ENCODE data around the gene AKT3.

AKT3 gene

DNA sequence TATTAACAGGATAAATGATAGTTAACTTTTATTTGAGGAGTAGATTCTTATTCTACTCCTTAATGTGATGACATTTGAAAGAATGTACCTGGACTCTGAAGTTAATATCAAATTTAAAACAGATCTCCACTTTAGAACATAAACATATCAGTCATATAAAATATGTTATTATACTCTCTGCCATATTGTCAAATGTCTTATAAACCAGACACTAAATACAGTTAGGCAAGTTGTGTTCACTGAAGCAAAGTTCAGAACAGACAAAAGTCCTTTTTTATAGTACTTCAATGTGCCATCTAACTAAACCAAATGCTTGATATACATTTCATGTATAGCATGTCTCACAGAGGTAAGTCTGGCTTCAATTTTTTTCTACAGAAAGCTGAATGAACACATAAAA, 285.2 kb downstream of the AKT3 start:
- Histone ChIP-seq H3K9me3 (ENCODE audit: control insufficient read depth in 5 of 5, low read length in 5 of 5) (peaks cover 0 to 5% (median 2%) of the 10 kb centered on the region in 5 donors), H3K4me1 (ENCODE audit: control insufficient read depth in 5 of 5, insufficient read depth in 5 of 5, low read length in 5 of 5) (no peaks in the 10 kb centered on the region), H3K4me3 (ENCODE audit: low read depth in 1 of 5, low read length in 5 of 5) (no peak overlapping the region), H3K27ac (ENCODE audit: low read depth, low read length) (no peak overlapping the region), H3K36me3 (ENCODE audit: control insufficient read depth in 5 of 5, insufficient read depth in 5 of 5, low read length in 5 of 5) (peaks cover 7 to 17% (median 16%) of the 10 kb centered on the region in 5 donors), H3K27me3 (ENCODE audit: control insufficient read depth in 5 of 5, insufficient read depth in 4 of 5, low read length in 5 of 5) (no peaks in the 10 kb centered on the region), H3K9ac (ENCODE audit: low read length in 5 of 5) (no peak overlapping the region)

DNA sequence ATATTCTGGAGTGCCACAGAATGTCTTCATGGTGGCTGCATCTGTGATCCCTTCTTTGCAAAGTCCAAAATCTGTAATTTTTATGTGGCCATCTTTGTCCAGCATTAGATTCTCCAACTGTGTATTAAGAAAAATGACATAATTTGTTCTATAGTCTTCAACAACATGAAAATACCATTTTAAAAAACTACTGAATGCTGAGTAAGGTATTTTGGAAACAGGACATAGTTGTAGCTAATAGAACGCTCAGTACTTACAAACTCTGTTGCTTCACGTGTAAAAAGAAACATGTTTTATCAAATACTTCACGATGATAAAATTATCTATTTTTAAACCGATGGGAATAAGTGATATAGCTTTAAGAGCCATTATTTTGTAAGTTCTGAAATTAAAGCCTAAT, 286.3 kb downstream of the AKT3 start:
- no peaks in the 10 kb centered on the region for H3K4me1 ChIP-seq (ENCODE audit: control insufficient read depth in 5 of 5, insufficient read depth in 5 of 5, low read length in 5 of 5)
- H3K4me3 ChIP-seq (ENCODE audit: low read depth in 1 of 5, low read length in 5 of 5), result no peak overlapping the region
- no peak overlapping the region for H3K9ac ChIP-seq (ENCODE audit: low read length in 5 of 5)
- H3K36me3 ChIP-seq (ENCODE audit: control insufficient read depth in 5 of 5, insufficient read depth in 5 of 5, low read length in 5 of 5), result peaks cover 7 to 17% (median 16%) of the 10 kb centered on the region in 5 donors
- no peak overlapping the region for H3K27ac ChIP-seq (ENCODE audit: low read depth, low read length)
- no peaks in the 10 kb centered on the region for H3K27me3 ChIP-seq (ENCODE audit: control insufficient read depth in 5 of 5, insufficient read depth in 4 of 5, low read length in 5 of 5)
- peaks cover 0 to 5% (median 2%) of the 10 kb centered on the region in 5 donors for H3K9me3 ChIP-seq (ENCODE audit: control insufficient read depth in 5 of 5, low read length in 5 of 5)

DNA sequence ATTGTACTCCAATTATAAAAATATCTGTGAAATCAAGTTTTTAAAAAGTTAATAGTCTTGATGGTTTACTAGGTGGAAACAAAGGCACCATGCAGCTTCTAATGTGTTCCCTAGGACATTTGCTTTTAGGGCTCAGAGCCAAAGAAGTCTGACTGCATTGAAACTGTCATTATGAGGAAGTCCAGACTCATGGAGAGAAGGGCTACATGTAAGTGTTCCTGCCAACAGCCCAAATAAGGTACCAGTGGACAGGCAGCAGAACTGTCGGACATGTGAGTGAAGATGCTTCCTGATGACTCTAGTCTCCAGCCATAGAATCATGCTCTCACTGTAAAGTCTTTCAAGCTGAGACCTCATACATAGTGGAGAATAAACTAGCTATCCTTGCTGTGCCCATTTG, 287.6 kb downstream of the AKT3 start:
- Histone ChIP-seq H3K4me1 (ENCODE audit: control insufficient read depth in 5 of 5, insufficient read depth in 5 of 5, low read length in 5 of 5) (no peaks in the 10 kb centered on the region), H3K36me3 (ENCODE audit: control insufficient read depth in 5 of 5, insufficient read depth in 5 of 5, low read length in 5 of 5) (peaks cover 7 to 17% (median 16%) of the 10 kb centered on the region in 5 donors), H3K4me3 (ENCODE audit: low read depth in 1 of 5, low read length in 5 of 5) (no peak overlapping the region), H3K9me3 (ENCODE audit: control insufficient read depth in 5 of 5, low read length in 5 of 5) (peaks cover 0 to 5% (median 2%) of the 10 kb centered on the region in 5 donors), H3K27me3 (ENCODE audit: control insufficient read depth in 5 of 5, insufficient read depth in 4 of 5, low read length in 5 of 5) (no peaks in the 10 kb centered on the region), H3K27ac (ENCODE audit: low read depth, low read length) (no peak overlapping the region), H3K9ac (ENCODE audit: low read length in 5 of 5) (no peak overlapping the region)

DNA sequence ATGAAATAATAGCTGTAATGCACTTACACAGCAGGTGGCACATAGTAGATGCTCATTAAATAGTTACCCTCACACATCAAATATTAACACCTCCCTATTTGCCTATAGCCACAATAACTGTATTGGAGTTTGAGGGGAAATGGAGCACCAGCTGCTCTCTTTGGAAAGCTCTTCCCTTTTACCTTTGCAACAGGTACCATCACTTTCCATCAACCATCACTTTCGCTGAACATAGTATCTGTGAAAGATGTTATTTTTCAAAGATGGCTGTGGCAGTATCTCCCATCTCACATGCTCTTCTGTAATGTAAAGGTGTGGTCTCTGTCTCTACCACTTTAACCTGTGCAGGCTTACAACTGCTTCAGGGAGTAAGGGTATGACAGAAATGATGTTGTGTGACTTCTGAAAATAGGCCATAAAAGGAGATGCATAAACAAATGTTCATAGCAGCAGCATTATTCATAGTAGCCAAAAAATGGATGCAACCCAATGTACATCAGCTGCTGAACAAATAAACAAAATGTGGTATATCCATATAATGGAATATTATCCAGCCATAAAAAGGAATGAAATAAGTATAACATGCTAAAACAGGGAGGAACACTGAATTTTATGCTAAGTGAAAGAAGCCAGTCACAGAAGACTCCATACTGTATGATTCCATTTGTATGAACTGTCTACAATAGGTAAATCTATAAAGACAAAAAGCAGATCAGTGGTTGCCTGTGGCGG, 288.3 kb downstream of the AKT3 start:
- H3K9ac ChIP-seq (ENCODE audit: low read length in 5 of 5), result no peak overlapping the region
- no peaks in the 10 kb centered on the region for H3K4me1 ChIP-seq (ENCODE audit: control insufficient read depth in 5 of 5, insufficient read depth in 5 of 5, low read length in 5 of 5)
- H3K27me3 ChIP-seq (ENCODE audit: control insufficient read depth in 5 of 5, insufficient read depth in 4 of 5, low read length in 5 of 5), result no peaks in the 10 kb centered on the region
- H3K36me3 ChIP-seq (ENCODE audit: control insufficient read depth in 5 of 5, insufficient read depth in 5 of 5, low read length in 5 of 5), result peaks cover 7 to 17% (median 16%) of the 10 kb centered on the region in 5 donors
- H3K4me3 ChIP-seq (ENCODE audit: low read depth in 1 of 5, low read length in 5 of 5), result no peak overlapping the region
- peaks cover 0 to 5% (median 2%) of the 10 kb centered on the region in 5 donors for H3K9me3 ChIP-seq (ENCODE audit: control insufficient read depth in 5 of 5, low read length in 5 of 5)
- H3K27ac ChIP-seq (ENCODE audit: low read depth, low read length), result no peak overlapping the region

DNA sequence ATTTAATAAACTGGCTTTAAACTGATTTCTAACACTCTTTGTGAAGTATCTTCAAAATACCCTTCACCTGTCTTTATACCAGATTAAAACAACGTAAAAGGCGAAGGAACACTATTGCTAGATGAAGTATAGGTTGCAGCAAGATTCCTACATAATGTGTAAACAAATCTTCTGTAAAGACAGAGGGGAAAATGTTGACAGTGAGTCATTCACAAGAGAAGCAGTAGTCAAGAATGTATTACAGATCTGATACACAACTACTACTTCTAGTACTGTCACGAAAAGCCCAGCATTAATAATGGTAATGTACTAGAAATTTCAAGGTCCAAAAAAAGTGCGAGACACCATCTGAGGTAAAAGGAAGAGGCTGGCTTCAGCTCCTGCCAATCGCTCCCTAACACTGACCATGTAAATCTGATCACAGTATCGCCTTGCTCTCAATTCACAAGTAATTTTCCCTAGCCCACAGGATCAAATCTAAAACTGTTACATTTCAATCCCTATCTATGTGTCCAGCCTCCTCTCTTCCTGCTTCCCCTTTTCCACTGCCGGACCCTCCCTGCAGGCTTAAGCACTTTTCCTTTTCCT, 290.4 kb downstream of the AKT3 start:
- H3K9me3 ChIP-seq (ENCODE audit: control insufficient read depth in 5 of 5, low read length in 5 of 5), result peaks cover 0 to 5% (median 2%) of the 10 kb centered on the region in 5 donors
- H3K27ac ChIP-seq (ENCODE audit: low read depth, low read length), result no peak overlapping the region
- H3K36me3 ChIP-seq (ENCODE audit: control insufficient read depth in 5 of 5, insufficient read depth in 5 of 5, low read length in 5 of 5), result peaks cover 7 to 17% (median 15%) of the 10 kb centered on the region in 5 donors
- H3K27me3 ChIP-seq (ENCODE audit: control insufficient read depth in 5 of 5, insufficient read depth in 4 of 5, low read length in 5 of 5), result no peaks in the 10 kb centered on the region
- no peak overlapping the region for H3K4me3 ChIP-seq (ENCODE audit: low read depth in 1 of 5, low read length in 5 of 5)
- no peak overlapping the region for H3K9ac ChIP-seq (ENCODE audit: low read length in 5 of 5)
- H3K4me1 ChIP-seq (ENCODE audit: control insufficient read depth in 5 of 5, insufficient read depth in 5 of 5, low read length in 5 of 5), result no peaks in the 10 kb centered on the region

DNA sequence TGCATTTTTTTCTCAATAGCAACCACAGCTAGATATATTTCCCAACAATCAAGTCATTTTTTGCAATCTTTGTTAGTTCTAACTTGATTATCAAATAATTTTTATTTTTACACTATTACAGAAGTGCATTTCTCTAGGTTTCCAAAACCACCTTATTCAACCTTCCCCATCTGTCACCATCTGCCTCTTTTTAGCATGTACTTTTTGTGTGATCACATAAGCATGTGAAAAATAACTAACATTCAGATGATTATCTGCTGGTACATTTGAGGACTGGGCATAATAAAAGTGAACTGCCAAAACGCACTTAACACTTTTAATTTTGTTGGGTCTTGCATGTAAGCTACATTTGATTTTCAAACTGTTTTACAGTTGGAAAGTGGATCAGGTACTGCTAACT, 291.5 kb downstream of the AKT3 start:
- H3K36me3 ChIP-seq (ENCODE audit: control insufficient read depth in 5 of 5, insufficient read depth in 5 of 5, low read length in 5 of 5), result peaks cover 7 to 17% (median 14%) of the 10 kb centered on the region in 5 donors
- peaks cover 0 to 5% (median 2%) of the 10 kb centered on the region in 5 donors for H3K9me3 ChIP-seq (ENCODE audit: control insufficient read depth in 5 of 5, low read length in 5 of 5)
- no peak overlapping the region for H3K4me3 ChIP-seq (ENCODE audit: low read depth in 1 of 5, low read length in 5 of 5)
- no peaks in the 10 kb centered on the region for H3K27me3 ChIP-seq (ENCODE audit: control insufficient read depth in 5 of 5, insufficient read depth in 4 of 5, low read length in 5 of 5)
- no peaks in the 10 kb centered on the region for H3K4me1 ChIP-seq (ENCODE audit: control insufficient read depth in 5 of 5, insufficient read depth in 5 of 5, low read length in 5 of 5)
- H3K27ac ChIP-seq (ENCODE audit: low read depth, low read length), result no peak overlapping the region
- H3K9ac ChIP-seq (ENCODE audit: low read length in 5 of 5), result no peak overlapping the region

DNA sequence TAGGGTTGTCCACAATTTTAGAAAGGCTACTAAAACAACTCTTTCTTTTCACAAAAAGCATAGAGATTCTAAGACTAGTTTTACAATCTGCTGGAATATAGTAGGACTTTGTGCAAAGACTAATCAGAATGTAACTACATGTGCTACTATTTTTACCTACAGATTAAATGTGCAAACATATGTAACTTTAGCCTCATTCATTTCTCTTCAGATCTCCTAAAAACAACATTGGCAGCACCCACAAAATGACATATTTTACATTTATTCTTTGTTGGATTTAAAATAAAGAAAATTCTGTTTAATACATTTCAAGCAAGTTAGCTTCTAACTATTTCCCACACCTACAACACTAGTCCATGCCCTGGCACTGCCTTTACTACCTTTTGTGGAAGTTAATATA, 292.2 kb downstream of the AKT3 start:
- no peak overlapping the region for H3K4me3 ChIP-seq (ENCODE audit: low read depth in 1 of 5, low read length in 5 of 5)
- H3K27ac ChIP-seq (ENCODE audit: low read depth, low read length), result no peak overlapping the region
- no peaks in the 10 kb centered on the region for H3K27me3 ChIP-seq (ENCODE audit: control insufficient read depth in 5 of 5, insufficient read depth in 4 of 5, low read length in 5 of 5)
- H3K9me3 ChIP-seq (ENCODE audit: control insufficient read depth in 5 of 5, low read length in 5 of 5), result peaks cover 0 to 5% (median 2%) of the 10 kb centered on the region in 5 donors
- H3K4me1 ChIP-seq (ENCODE audit: control insufficient read depth in 5 of 5, insufficient read depth in 5 of 5, low read length in 5 of 5), result no peaks in the 10 kb centered on the region
- peaks cover 7 to 16% (median 14%) of the 10 kb centered on the region in 5 donors for H3K36me3 ChIP-seq (ENCODE audit: control insufficient read depth in 5 of 5, insufficient read depth in 5 of 5, low read length in 5 of 5)
- no peak overlapping the region for H3K9ac ChIP-seq (ENCODE audit: low read length in 5 of 5)

DNA sequence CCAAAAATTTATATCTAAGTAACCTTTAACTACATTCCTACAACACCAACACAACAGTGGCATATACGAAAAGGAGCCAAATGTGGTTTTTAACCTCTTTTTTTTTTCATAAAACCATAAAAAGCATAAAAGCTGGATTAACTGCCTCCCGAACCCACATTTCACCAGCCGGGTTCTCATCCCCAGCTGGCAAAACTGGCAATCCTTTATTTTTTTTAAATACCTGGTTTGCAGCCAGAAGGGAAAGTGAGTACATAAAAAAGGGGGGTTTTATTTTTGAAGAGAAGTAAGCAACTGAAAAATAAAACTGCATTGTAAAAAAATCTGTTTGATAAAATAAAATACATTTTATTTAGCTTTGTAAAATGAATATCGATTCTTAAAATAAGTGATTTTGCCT, 295.4 kb downstream of the AKT3 start:
- Histone ChIP-seq H3K27ac (ENCODE audit: low read depth, low read length) (no peak overlapping the region), H3K9ac (ENCODE audit: low read length in 5 of 5) (no peak overlapping the region), H3K36me3 (ENCODE audit: control insufficient read depth in 5 of 5, insufficient read depth in 5 of 5, low read length in 5 of 5) (peaks cover 0 to 3% (median 0%) of the 10 kb centered on the region in 5 donors), H3K4me1 (ENCODE audit: control insufficient read depth in 5 of 5, insufficient read depth in 5 of 5, low read length in 5 of 5) (no peaks in the 10 kb centered on the region), H3K27me3 (ENCODE audit: control insufficient read depth in 5 of 5, insufficient read depth in 4 of 5, low read length in 5 of 5) (no peaks in the 10 kb centered on the region), H3K4me3 (ENCODE audit: low read depth in 1 of 5, low read length in 5 of 5) (no peak overlapping the region), H3K9me3 (ENCODE audit: control insufficient read depth in 5 of 5, low read length in 5 of 5) (no peaks in the 10 kb centered on the region)

DNA sequence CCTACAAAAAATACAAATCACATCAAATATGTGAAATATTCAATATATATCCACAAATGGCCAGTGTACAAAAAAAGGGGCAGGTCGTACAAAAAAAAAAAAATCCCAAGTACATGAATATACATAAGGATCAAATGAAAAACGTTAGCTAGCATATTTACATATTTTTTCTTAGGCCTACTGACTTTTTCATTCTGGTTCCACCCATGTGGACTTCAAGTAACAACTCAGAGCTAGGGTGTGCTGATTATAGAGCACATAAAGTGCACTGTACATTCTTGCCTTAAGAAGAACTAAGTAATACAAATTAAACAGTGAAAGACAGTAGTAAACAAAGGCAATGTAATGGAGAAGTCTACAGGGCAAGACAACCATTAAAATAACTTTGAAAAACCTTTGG, 297.0 kb downstream of the AKT3 start:
- H3K9ac ChIP-seq (ENCODE audit: low read length in 5 of 5), result no peak overlapping the region
- peaks cover 0 to 3% (median under 1%) of the 10 kb centered on the region in 5 donors for H3K36me3 ChIP-seq (ENCODE audit: control insufficient read depth in 5 of 5, insufficient read depth in 5 of 5, low read length in 5 of 5)
- no peak overlapping the region for H3K27ac ChIP-seq (ENCODE audit: low read depth, low read length)
- no peak overlapping the region for H3K4me3 ChIP-seq (ENCODE audit: low read depth in 1 of 5, low read length in 5 of 5)
- H3K27me3 ChIP-seq (ENCODE audit: control insufficient read depth in 5 of 5, insufficient read depth in 4 of 5, low read length in 5 of 5), result no peaks in the 10 kb centered on the region
- no peaks in the 10 kb centered on the region for H3K9me3 ChIP-seq (ENCODE audit: control insufficient read depth in 5 of 5, low read length in 5 of 5)
- H3K4me1 ChIP-seq (ENCODE audit: control insufficient read depth in 5 of 5, insufficient read depth in 5 of 5, low read length in 5 of 5), result no peaks in the 10 kb centered on the region

DNA sequence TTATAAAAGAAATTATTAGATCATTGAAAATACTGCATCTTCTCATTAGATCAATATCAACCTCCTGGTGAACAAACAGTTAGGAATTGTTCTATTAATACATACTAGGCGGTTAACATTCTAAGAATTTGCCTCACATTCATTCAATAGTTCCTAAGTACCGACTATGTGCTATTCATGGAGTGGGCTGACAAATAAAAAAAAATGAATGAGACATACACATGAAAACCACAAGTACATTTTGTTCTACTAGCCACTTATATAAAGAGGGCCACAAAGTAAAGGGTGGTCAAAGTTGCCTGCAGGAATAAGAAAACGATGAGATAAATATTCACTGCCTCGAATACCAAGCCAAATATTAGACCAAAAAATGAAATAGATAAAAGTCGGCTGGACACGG, 299.8 kb downstream of the AKT3 start:
- no peak overlapping the region for H3K27ac ChIP-seq (ENCODE audit: low read depth, low read length)
- no peaks in the 10 kb centered on the region for H3K27me3 ChIP-seq (ENCODE audit: control insufficient read depth in 5 of 5, insufficient read depth in 4 of 5, low read length in 5 of 5)
- H3K36me3 ChIP-seq (ENCODE audit: control insufficient read depth in 5 of 5, insufficient read depth in 5 of 5, low read length in 5 of 5), result peaks cover 0 to 6% (median 3%) of the 10 kb centered on the region in 5 donors
- no peaks in the 10 kb centered on the region for H3K9me3 ChIP-seq (ENCODE audit: control insufficient read depth in 5 of 5, low read length in 5 of 5)
- no peak overlapping the region for H3K9ac ChIP-seq (ENCODE audit: low read length in 5 of 5)
- H3K4me3 ChIP-seq (ENCODE audit: low read depth in 1 of 5, low read length in 5 of 5), result no peak overlapping the region
- no peaks in the 10 kb centered on the region for H3K4me1 ChIP-seq (ENCODE audit: control insufficient read depth in 5 of 5, insufficient read depth in 5 of 5, low read length in 5 of 5)
